ENCODE data around the gene NDOR1.

The NDOR1 gene

GRCh38 chr9:137168904-137169856, 36.3 kb upstream of the NDOR1 start:
- no peak for TF ChIP-seq CTCF (IDR thresholded peaks at IDR 0.05; ENCODE audit: extremely low read depth, insufficient read depth, missing control alignments)
- DNase-seq (ENCODE audit: low spot score) = peak; percentile 87
- in situ Hi-C loops (cut with MboI; ENCODE audit: low pct_unique_long_range_greater_than_20kb, low sequenced_read_pairs, unreplicated experiment) = no loop called here

- DNase-seq (ENCODE audit: low spot score) = peak; percentile 31
- in situ Hi-C loops (cut with MboI; ENCODE audit: low pct_unique_long_range_greater_than_20kb, low sequenced_read_pairs, unreplicated experiment) = no loop called here
- TF ChIP-seq CTCF (IDR thresholded peaks at IDR 0.05; ENCODE audit: extremely low read depth, insufficient read depth, missing control alignments) = no peak
Observed at GRCh38 chr9:137169896-137170358, 35.6 kb upstream of the NDOR1 start, which contains the start of gene LRRC26. Gene LRRC26, minus strand, starts transcription at chr9:137170051. Its CDS starts 108 bp downstream, at chr9:137169943.

DNA sequence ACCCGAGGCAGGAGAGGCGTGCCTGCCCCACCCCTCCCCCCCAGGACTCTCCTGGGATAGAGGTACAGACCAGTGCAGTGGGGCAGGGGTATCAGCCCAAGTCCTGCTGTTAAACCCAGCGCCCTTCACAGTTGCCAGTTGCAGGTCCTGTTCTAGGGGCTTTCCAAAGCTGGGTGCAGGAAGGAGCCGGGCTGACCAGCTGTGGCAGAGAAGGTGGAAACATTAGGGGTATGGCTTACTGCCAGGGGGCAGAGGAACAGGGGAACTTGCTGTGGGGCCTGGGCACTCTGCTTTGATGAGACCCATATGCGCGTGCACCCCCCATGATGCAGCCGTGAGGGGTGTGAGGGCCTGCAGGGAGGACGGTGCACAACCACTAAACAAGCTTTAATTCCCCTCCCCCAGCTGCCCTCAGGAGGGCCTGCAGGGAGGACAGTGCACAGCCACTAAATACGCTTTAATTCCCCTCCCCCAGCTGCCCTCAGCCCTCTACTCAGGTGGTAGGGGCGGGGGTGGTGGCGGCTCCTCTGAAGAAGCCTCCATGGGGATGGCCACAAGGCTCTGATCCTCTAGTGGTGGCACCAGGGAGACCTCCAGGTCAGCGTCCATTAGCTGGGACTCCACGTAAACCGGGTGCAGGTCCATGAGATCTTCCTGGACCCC, 34.9 kb upstream of the NDOR1 start:
- in situ Hi-C loops (cut with MboI; ENCODE audit: low pct_unique_long_range_greater_than_20kb, low sequenced_read_pairs, unreplicated experiment) = no loop called here
- DNase-seq (ENCODE audit: low spot score) = peak; percentile 50
- TF ChIP-seq CTCF (IDR thresholded peaks at IDR 0.05; ENCODE audit: extremely low read depth, insufficient read depth, missing control alignments) = no peak

GRCh38 chr9:137171149-137171900, 34.2 kb upstream of the NDOR1 start:
- no peak for TF ChIP-seq CTCF (IDR thresholded peaks at IDR 0.05; ENCODE audit: extremely low read depth, insufficient read depth, missing control alignments)
- DNase-seq (ENCODE audit: low spot score) = peak; percentile 38
- in situ Hi-C loops (cut with MboI; ENCODE audit: low pct_unique_long_range_greater_than_20kb, low sequenced_read_pairs, unreplicated experiment) = no loop called here

DNA sequence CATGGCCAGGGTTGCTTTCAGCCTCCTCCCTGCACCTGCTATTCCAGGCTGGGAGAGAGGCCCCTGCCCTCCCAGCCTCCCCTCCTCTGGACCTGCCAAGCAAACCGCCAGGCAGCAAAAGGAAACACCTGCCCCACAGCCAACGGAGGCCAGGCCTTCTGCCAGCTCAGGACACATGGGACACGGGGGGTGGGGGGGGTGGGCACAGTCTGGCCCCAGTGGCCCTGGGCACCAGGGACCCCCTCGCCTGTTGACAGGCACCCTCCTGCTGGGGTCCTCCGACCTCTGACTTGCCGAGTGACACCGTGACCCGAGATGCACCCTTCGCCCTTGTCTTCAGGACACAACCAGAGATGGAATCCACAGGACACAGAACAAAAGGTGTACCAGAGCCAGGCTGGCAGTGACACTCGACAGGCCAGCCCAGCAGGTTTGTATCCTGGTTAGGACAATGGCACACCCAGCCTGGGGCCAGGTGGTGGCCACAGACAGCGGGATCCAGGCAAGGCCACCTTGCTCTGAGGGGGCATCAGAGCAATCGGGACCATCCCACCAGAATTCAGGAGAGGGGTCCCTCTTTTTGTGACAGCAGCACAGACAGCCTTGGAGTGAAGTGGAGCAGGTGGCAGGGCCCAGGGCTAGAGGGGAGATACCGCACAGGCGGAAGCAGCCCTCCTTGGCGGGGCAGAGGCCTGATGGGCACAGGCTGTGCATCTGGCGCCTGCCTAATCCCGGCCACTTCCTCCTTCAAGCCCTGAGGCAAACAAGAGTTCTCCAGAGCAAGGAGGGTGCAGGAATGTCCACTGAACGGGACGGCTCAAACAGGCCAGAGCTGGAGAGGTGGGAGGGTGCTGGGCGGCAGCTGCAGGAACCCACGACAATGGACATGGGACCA, 32.4 kb upstream of the NDOR1 start:
- peak; percentile 48 for DNase-seq (ENCODE audit: low spot score)
- no peak for TF ChIP-seq CTCF (IDR thresholded peaks at IDR 0.05; ENCODE audit: extremely low read depth, insufficient read depth, missing control alignments)
- in situ Hi-C loops (cut with MboI; ENCODE audit: low pct_unique_long_range_greater_than_20kb, low sequenced_read_pairs, unreplicated experiment) = no loop called here

Measured in GM13977 (cell line).